ENCODE measurements around the gene C10orf62.
A peak's percentile ranks its signal among the peaks of the same experiment; 100 is the strongest.
"Not testable (repeated sequence)": the region's sequence is repeated elsewhere in the genome, so short reads cannot be mapped to it uniquely, and the experiment has no call there.

The C10orf62 gene

DNA sequence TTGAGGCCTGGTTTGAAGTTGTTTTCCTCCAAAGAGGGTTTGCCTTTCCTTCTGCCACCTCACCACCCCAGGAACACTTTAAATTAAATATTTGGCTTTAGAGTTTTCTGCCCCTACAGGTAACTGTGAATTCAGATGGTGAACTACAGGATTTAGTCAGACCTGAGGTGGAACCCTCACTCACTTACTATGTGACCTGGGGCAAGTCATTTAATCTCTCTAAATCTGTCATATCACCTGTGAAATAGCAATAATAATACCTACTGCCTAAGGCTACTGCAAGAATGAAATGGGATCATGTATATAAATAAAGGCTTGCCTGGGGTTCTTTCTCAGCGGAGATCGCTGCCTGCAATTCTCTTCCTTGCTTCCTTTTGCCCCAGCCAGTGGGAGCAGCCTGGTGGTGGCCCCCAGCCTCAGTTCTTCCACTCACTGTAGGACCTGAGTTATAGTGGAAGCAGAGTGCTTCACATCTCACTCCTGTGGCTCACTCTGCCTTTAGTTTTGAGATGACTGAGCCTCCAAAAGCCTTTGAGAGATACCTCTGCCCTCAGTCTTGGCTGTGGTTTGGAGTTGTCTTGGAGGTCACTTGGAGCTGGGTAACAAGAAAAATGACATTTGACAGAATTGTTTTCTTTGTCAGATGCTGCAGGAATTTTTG, 23.1 kb upstream of the C10orf62 start:
- no peak for DNase-seq

DNA sequence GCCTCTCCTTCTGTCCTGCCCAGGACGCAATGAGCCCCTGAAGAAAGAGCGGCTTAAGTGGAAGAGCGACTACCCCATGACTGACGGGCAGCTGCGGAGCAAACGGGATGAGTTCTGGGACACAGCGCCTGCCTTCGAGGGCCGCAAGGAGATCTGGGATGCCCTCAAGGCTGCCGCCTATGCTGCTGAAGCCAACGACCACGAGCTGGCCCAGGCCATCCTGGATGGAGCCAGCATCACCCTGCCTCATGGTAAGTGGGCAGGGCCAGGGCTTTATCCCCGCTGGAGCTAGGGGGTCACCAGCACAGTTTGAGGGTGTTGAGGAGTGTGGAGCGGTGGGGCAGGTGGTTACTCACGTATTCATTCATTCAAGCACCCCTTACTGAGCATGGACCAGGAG, 21.6 kb upstream of the C10orf62 start:
- no peak for DNase-seq

DNA sequence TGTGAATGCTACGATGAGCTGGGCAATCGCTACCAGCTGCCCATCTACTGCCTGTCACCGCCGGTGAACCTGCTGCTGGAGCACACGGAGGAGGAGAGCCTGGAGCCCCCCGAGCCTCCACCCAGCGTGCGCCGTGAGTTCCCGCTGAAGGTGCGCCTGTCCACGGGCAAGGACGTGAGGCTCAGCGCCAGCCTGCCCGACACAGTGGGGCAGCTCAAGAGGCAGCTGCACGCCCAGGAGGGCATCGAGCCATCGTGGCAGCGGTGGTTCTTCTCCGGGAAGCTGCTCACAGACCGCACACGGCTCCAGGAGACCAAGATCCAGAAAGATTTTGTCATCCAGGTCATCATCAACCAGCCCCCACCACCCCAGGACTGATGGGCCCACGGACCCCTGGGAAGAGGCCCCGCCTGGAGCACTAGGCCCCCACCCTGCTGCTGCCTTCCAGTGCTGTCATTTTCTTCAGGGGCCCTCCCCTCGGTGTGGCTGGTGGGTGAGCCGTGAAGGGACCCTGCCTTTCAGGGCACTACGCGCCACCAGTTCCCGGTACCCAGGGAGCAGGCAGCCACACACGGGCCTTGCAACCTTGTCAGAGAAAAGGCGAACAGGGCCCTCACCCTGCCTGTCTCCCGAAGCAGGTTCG, 19.3 kb upstream of the C10orf62 start:
- no peak for DNase-seq

DNA sequence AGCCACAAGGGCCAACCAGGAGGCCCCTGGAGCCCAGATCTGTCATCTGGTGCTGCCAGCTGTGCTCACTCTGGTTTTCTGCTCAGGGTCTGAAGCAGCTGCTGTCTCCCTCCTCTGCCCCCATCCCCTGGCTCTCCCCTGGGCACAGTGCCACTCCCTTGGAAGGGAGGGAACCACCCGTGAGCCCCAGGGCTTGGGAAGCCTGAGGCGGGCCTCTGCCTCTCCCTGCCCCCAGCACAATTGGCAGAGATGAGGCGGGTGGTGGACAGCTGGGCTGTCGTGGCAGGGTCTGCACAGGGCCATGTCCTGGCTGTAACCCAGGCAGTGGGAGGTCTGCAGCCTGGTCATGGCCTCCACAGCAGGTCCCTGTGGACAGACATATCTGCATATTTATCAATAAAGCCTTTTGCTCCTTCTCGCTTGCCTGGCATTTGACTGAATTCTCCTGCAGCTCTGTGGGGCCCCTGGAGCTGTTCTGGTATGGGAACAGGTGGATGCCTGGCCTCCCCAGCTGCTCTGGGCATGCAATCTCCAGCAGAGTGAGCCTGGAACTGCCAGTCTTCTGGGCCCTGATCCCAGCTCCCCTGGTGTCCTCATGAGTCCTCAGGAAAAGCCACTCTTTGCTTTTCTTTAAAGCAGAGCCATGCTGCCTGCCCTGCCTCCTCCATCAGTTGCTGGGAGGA, 18.6 kb upstream of the C10orf62 start:
- peak; percentile 85 for DNase-seq

DNA sequence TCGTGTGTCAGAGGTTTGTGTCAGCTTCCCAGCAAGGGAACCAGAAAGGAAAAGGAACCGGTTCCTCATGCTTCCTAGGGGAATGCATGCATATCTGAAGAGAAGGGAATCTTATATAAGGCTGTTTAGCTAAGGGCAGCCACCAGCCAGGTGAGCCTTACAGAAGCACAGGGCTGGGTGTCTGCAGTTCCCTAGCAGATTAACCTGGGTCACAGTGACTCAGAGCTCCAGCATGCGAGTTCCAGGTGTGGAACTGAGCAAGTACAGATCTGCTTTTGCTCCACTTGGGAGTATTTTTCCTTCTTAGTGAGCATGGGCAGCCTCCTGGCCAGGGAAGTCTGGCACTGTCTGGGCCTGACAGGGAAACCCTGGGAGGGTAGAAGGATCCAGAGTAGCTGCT, 17.9 kb upstream of the C10orf62 start:
- no peak for DNase-seq

DNA sequence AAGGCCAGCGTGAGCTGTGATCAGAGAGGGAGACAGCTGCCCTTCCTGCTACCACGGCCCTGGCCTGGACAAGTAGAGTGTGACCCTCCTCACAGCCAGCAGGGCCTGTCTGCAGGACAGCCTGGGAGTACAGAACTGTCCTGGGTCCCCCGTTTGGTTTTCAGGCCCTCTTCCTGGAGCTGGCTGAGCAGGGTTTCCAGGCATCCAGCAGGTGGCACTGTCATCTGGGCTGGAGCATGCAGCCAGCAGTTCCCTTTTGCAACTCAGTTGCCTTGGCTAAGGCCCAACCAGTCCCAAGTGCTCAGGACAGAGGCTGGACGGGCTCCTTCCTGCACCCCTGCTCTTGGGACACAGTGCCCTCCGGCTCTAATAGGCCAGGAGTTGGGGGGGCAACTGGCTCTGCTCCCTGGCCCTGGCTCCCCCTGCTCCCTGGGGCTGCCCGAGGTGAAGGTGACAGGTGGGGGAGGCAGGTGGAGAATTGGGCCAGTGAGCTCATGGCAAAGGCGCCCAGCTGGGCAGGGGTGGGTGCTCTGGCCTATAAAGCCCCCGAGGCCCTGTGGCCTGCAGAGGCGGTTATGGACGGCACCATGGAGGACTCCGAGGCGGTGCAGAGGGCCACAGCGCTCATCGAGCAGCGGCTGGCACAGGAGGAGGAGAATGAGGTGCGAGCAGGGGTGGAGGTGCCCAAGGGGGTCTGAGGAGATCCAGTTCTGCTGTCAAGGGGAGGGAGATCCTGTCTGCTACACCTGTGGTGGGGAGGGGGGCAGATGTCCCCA, 17.1 kb upstream of the C10orf62 start, which contains the start of gene ANKRD2:
TSS of gene ANKRD2 (plus strand) at position 566 of the 776 bp plus-strand sequence. CDS start at position 576, 10 bp downstream.
- peak; percentile 72 for DNase-seq

DNA sequence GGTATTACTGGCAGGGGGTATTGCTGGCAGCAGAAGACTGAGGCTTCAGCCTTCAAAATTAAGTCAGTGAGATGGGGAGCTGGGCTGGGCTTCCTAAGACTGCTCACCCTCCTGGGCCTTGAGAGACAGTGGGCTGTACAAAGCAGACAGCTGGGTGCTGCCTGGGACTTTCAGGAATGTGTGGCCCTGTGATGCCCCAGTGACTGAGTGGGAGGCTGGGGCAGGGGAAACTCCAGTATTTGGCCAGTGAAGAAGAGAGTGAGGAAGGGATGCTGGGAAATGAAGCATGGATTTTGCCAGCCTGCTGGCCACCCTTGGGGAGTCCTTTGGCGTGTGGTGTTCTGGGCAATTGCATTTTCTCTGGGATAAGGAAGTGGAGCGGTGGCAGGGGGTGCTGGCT, 16.5 kb upstream of the C10orf62 start:
- DNase-seq = no peak

DNA sequence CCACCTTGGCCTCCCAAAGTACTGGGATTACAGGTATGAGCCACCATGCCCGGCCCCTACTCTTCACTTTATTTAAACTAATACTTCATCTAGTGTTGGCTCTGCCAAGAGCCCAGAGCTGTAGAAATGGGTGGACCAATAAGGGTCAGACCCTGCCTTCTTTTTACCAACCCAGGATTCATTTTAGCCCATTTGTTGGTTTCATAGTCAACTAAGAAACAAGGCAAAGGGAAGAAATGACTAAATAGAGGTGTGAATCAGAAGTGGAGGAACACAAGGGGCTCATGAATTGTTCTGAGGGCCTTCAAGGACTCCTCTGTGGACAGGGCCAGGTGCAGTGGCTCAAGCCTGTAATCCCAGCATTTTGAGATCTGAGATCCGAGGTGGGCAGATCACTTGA, 15.8 kb upstream of the C10orf62 start:
- no peak for DNase-seq

DNA sequence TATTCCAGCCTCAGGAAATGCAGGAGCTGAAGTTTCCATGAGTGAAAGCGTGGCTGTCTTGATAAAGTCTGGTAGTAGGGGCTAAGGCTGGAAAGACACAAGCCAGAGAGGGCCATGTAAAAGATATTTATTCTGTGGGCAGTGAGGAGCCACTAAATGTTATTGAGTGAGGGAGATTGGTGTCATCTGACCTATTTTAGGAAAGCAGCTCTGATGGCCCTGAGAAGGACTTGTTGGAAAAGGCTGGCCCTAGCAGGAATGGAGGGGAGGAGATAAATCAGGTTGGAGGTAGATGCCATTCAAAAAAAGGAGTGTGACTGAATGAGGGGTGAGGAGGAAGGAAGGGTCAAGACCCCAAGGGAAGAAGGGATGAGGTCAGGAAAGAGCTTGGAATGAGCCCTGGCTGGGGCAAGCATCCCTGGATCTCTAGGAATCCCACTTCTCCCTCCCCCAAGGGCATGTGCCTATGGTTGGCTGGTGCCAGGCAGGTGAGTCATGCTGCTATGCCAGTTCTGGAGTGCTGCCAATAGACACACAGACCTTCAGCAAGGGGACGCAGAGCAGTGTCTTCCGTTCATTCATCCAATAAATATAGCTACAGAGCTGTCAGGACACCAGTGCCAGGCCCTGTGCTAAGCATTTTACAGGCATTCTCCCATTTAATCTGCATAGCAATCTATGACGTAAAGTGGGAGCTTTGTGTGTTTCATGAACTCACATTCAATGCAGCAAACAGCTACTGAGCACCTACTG, 15.0 kb upstream of the C10orf62 start:
- DNase-seq = peak; percentile 64

DNA sequence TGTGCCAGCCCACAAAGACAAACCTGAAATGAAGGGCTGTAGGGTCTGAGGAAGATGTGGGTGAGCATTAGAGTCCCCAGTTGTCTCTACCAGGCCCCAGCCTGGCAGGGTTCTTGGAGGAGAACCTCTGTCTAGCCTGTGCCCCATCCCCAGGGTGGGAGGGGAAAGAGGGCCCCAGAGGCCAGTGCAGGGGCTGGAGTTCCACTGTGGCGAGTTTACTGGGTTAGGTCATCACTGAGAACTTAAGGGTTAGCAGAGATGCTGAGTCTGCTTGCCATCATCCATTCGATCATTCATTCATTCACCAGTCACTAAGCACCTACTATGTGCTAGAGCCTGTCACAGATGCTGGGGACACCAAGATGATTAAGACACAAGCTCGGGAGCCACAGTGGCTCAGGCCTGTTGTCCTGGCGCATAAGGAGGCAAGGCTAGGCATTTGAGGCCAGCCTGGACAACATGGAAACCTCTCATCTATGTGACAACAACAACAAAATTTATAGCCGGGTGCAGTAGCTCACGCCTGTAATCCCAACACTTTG, 14.3 kb upstream of the C10orf62 start:
- DNase-seq = no peak

DNA sequence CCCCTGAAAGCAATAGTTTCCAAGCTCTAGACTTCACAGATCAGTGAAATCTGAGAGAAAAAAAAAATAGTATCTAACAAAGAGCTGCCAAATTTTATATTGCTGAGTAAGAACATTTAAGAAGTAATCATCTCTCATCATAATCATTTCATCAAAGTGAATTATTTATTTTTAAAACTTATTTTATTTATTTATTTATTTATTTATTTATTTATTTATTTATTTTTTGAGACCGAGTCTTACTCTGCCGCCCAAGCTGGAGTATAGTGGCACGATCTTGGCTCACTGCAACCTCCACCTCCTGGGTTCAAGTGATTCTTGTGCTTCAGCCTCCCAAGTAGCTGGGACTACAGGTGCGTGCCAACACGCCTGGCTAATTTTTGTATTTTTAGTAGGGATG, 13.0 kb upstream of the C10orf62 start:
- not testable (repeated sequence) for DNase-seq

DNA sequence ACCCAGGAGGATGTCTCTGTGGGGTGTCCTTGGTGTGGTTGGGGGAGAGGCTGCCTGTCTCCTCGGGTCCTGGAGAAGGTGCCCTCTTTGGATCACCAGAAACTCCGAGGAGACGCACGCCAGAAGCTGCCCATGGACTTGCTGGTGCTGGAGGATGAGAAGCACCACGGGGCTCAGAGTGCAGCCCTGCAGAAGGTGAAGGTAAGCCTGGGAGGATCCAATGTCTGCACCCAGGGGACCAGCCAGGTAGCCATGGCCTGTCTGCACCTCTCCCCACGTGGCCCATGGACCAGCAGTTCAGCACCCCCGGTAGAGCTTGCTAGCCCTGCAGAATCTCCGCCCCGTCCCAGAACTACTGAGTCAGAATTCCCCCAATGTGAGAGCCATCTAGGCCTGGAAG, 11.8 kb upstream of the C10orf62 start:
- no peak for DNase-seq

DNA sequence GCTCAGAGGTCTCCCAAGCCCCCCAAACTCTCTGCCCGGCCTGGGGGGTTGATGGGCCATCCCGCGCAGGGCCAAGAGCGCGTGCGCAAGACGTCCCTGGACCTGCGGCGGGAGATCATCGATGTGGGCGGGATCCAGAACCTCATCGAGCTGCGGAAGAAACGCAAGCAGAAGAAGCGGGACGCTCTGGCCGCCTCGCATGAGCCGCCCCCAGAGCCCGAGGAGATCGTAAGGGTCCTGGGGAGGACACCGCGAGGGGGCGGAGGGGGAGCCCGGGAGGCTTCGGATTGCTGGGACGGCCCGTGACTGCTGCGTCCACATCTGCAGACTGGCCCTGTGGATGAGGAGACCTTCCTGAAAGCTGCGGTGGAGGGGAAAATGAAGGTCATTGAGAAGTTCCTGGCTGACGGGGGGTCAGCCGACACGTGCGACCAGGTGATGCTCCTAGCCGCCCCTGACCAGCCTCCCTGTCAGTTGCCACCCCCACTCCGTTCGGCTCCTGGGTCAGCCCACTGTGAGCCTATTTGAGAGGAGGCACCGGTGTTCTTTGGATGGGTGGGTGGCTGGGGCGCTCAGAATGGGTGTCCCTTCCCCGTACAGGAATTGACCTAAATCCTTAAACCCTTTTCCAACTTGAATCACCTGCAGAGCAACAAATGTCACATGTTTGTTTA, 11.2 kb upstream of the C10orf62 start:
- DNase-seq = no peak

DNA sequence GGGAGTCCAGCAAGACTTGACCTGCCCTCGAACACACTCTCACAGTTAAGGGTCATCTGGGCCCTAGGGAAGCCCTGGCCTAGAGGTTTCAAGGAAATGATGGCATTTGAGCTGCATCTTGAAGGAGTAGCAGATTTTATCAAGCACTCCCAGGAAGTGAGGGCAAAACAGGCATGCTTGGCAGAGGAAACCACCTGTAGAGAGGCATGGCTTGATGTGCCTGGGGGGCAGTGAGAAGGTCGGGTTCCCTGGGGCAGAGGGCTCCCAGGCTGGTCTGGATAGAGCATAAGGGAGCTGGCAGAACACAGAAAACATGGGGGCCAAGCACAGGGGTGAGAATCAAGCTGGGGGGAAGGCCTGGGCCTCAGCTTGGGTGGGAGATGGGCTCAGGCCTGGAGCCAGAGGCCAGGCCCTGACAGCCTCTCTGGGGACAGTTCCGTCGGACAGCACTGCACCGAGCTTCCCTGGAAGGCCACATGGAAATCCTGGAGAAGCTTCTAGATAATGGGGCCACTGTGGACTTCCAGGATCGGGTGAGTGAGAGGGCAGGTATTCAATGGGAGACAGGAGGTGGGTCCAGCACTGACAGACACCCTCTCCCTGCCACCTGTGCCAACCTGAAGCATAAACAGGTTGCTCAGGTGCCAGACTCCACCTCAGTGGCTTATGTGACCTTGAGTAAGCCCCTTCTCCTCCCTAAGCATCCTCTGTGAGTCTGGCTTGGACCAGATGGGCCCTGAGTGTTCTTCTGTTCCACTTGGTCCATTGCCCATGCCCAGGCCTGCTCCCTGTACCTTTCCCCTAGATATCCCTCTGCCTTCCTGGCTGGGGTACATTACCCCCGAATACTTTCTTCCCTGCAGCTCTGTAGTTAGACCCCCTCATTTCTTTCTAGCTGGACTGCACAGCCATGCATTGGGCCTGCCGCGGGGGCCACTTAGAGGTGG, 8.8 kb upstream of the C10orf62 start:
- DNase-seq = no peak

DNA sequence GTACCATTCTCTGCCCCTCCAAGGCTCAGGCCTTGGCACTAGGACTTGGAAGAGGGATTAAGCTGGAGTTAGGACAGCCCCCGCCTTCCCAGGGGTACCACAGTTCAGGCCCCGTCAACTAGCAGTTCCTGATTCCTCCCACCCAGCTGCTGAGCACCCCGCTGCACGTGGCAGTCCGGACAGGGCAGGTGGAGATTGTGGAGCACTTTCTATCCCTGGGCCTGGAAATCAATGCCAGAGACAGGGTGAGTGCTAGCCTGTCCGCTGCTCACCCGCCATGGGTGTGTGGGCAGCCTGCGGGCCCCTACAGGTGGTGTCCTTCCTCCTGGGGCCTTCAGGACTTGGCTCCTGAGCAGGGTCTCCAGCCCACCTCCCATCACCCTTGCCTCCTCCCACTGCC, 7.4 kb upstream of the C10orf62 start:
- no peak for DNase-seq

DNA sequence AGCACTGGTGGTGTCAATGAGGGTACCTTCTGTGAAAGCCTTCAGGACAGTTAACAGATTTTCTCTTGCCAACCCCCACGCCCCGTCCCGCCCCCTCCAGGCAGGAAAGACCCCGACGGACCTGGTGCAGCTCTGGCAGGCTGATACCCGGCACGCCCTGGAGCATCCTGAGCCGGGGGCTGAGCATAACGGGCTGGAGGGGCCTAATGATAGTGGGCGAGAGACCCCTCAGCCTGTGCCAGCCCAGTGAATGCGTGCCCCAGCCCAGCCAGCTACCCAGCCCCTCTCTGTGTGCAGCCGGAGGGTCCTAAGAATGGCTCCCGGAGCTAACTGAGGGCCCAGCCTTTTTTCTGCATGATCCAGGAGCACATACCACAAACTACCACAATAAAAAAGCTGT, 6.0 kb upstream of the C10orf62 start:
- no peak for DNase-seq

DNA sequence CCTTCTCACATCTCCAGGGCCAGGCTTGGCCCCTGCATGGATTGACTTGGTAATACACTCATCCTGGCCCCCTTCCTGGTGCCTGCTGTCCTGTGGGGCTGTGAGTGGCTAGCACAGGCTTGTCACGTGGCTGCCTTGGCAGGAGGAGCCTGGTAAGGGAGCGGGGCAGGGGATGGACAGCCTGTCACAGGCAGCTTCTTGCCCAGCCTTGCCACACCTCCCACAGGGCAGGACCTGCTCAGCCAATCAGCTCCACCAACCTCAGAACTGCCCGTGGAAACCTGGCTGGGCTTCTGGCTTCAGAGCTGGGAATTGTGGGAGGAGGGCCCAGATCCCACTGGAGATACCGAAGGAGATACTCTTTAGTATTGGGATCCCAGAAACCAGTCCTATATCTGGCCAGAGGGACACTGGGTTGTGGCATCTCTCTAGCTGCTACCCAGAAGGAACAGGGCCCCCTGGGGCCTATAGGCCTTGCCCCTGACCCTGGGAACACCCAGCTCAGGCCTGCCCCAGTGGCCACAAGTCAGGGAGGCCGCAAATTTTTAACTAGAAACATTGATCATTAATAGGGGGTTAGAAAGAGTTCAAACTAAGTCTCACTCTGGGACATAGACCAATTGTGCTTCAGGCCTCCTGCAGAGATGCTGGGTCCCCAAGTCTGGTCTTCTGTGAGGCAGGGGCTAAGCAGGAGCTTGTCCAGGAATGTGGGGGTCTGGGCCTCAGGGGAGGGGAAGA, 5.3 kb upstream of the C10orf62 start, which contains the start of gene HOGA1:
TSS of gene HOGA1 (plus strand) at position 330 of the 738 bp plus-strand sequence. CDS start at position 645, 315 bp downstream.
- no peak for DNase-seq

DNA sequence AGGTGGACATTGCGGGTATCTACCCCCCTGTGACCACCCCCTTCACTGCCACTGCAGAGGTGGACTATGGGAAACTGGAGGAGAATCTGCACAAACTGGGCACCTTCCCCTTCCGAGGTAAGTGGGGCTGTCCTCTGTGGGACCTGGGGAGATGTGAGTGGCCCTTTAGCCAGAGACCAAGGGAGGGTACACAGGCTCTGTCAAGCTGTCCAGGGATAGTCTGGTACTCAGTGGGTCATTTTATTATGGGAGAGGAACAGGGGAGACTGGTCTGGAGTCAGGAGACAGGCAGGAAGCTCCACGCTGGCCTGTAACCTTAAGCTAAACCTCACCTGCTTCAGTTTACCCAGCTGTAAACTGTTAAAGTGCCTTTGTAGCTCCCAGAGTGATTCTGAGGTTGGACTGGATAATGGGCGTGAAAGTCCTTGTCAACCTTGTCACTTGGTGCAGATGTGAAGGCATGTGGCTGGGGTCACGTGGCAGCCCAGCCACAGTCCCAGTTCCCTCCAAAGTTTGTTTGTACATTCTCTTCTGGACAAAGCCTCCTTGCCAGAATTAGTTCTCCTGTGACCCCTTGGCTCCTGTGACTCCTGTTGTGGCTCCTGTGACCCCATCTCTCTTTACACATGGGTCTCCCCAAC, 4.6 kb upstream of the C10orf62 start:
- DNase-seq = no peak

DNA sequence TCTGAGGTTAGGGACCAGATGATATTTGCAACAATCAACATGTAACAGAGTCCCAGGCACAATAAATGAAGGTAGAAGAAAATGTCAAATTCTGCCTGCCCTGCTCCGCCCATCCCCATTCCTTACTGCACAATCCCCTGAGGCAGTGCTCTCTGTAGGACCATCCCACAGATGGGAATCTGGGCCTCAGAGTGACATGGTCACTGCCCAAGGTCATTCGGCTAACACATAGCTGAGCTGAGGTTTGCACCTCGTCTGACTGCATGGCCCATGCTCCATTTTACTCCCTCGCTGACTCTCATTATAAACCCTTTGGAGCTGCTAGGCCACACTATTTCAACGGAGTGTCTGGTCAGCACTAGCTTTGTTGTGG, 4.1 kb upstream of the C10orf62 start:
- DNase-seq = no peak
